Suprapubic skin (tissue), 4 donors: ENCODE results near the gene PGAP6. TPM values are rescaled to one million over a fixed set of nuclear protein-coding genes. Genes with fewer than 3 reads are reported as not detected.
"Not testable (repeated sequence)": the region's sequence is repeated elsewhere in the genome, so short reads cannot be mapped to it uniquely, and the experiment has no call there.

Experiments
- DNase-seq, 2 donors: peaks; one replicate each; pipeline ENCODE4 v3.0.0-alpha.2; 2019; ENCODE audit warnings: low spot score in 2 of 2
- H3K27ac ChIP-seq: fragments of 200-600 bp; sonication (generic); one replicate; pipeline ENCODE4 v1.5.1; 2019
- H3K27me3 ChIP-seq: fragments of 200-600 bp; sonication (generic); one replicate; pipeline ENCODE4 v1.5.1; 2019
- H3K36me3 ChIP-seq: fragments of 200-600 bp; sonication (generic); one replicate; pipeline ENCODE4 v1.5.1; 2019
- H3K4me1 ChIP-seq: fragments of 200-600 bp; sonication (generic); one replicate; pipeline ENCODE4 v1.5.1; 2019
- H3K4me3 ChIP-seq: fragments of 200-600 bp; sonication (generic); one replicate; pipeline ENCODE4 v1.5.1; 2019; ENCODE audit warnings: mild to moderate bottlenecking
- H3K9me3 ChIP-seq: fragments of 200-600 bp; sonication (generic); one replicate; pipeline ENCODE4 v1.5.1; 2019
- EP300 ChIP-seq: sonication (generic); formaldehyde crosslinking; IDR thresholded peaks from one replicate; pipeline ENCODE4 v1.6.1; 2017; ENCODE audit warnings: antibody characterized with exemption
- POLR2A ChIP-seq, 2 donors: fragments of 450-650 bp; IDR thresholded peaks; one replicate each; pipeline ENCODE4 v1.6.1; 2017; ENCODE audit warnings: antibody characterized with exemption in 2 of 2, mild to moderate bottlenecking in 2 of 2, moderate library complexity in 2 of 2
- POLR2AphosphoS5 ChIP-seq, 3 donors: sonication (generic); formaldehyde crosslinking; IDR thresholded peaks; one replicate each; pipeline ENCODE4 v1.6.1; 2017; ENCODE audit warnings: antibody characterized with exemption in 3 of 3
- WGBS: methylation state at CpG from one replicate; pipeline ENCODE4 v1.1.5; 2018; 5-methylcytosine and 5-hydroxymethylcytosine counted together
- total RNA-seq, 4 donors: library from RNA; depleted of rRNA; stranded (reverse); fragments of >200 nt; gene quantifications; one replicate each; pipeline ENCODE4 v1.1.0, GENCODE V29; 2016
- TF ChIP-seq, protein P1 (sequence below), 2 donors: fragments of 200-600 bp in 1 of 2; fragments of 450-650 bp in 1 of 2; sonication (generic) in 1 of 2; IDR thresholded peaks; one replicate each; pipeline ENCODE4 v1.5.1; 2016 to 2019; ENCODE audit warnings: antibody characterized with exemption in 2 of 2, mild to moderate bottlenecking in 1 of 2, moderate library complexity in 1 of 2

PGAP6 gene
- total RNA-seq, 4 donors from 2014 or later: 12.6 to 19.3 (median 15.5) TPM

- Histone ChIP-seq H3K27me3 (no peaks in the 10 kb centered on the region), H3K27ac (peak overlapping the region; percentile 92), H3K4me1 (peaks cover 39% of the 10 kb centered on the region), H3K9me3 (no peaks in the 10 kb centered on the region), H3K4me3 (peak overlapping the region; percentile 80), H3K36me3 (no peaks in the 10 kb centered on the region)
- DNase-seq: no peak
- WGBS: no CpG with 5 or more reads among the region's 63 CpGs
- TF ChIP-seq POLR2A (IDR thresholded peaks at IDR 0.05) (no peak), POLR2AphosphoS5 (IDR thresholded peaks at IDR 0.05) (no peak), EP300 (no peak)
- TF ChIP-seq, protein P1, sequence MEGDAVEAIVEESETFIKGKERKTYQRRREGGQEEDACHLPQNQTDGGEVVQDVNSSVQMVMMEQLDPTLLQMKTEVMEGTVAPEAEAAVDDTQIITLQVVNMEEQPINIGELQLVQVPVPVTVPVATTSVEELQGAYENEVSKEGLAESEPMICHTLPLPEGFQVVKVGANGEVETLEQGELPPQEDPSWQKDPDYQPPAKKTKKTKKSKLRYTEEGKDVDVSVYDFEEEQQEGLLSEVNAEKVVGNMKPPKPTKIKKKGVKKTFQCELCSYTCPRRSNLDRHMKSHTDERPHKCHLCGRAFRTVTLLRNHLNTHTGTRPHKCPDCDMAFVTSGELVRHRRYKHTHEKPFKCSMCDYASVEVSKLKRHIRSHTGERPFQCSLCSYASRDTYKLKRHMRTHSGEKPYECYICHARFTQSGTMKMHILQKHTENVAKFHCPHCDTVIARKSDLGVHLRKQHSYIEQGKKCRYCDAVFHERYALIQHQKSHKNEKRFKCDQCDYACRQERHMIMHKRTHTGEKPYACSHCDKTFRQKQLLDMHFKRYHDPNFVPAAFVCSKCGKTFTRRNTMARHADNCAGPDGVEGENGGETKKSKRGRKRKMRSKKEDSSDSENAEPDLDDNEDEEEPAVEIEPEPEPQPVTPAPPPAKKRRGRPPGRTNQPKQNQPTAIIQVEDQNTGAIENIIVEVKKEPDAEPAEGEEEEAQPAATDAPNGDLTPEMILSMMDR (IDR thresholded peaks at IDR 0.05): no peak
Observed at GRCh38 chr16:425740-426114, 43.9 kb upstream of the PGAP6 start.

GRCh38 chr16:425082-425718, 43.4 kb upstream of the PGAP6 start, which contains the start of gene RAB11FIP3:
RAB11FIP3 (plus strand) TSS chr16:425649; CDS start chr16:426007, 358 bp downstream.
- Histone ChIP-seq H3K27ac (peak within 1 kb of the TSS; percentile 92), H3K36me3 (no peaks in the 10 kb centered on the region), H3K4me1 (peaks cover 39% of the 10 kb centered on the region), H3K9me3 (no peaks in the 10 kb centered on the region), H3K27me3 (no peaks in the 10 kb centered on the region), H3K4me3 (peak within 1 kb of the TSS; percentile 80)
- peak; percentile 88 to 90 for DNase-seq
- TF ChIP-seq, protein P1 (IDR thresholded peaks at IDR 0.05): peak in 1 of 2 donors; percentile 16
- peak in 1 of 2 donors; percentile 46 for TF ChIP-seq POLR2A (IDR thresholded peaks at IDR 0.05)
- TF ChIP-seq EP300: no peak
- TF ChIP-seq POLR2AphosphoS5 (IDR thresholded peaks at IDR 0.05): peak in 1 of 3 donors; percentile 68
- WGBS: 0% methylated on average over 15 of the region's 77 CpGs

- 10% methylated on average over 14 of the region's 31 CpGs for WGBS
- no peaks in the 10 kb centered on the region for H3K9me3 ChIP-seq
- H3K27ac ChIP-seq: peak overlapping the region; percentile 92
- no peaks in the 10 kb centered on the region for H3K36me3 ChIP-seq
- peak in 1 of 2 donors; percentile 78 for DNase-seq
- H3K27me3 ChIP-seq: no peaks in the 10 kb centered on the region
- peak overlapping the region; percentile 80 for H3K4me3 ChIP-seq
- TF ChIP-seq POLR2AphosphoS5 (IDR thresholded peaks at IDR 0.05): no peak
- TF ChIP-seq POLR2A (IDR thresholded peaks at IDR 0.05): no peak
- TF ChIP-seq, protein P1 (IDR thresholded peaks at IDR 0.05): no peak
- no peak for TF ChIP-seq EP300
- peaks cover 39% of the 10 kb centered on the region for H3K4me1 ChIP-seq
Observed at GRCh38 chr16:424623-425081, 42.9 kb upstream of the PGAP6 start.

DNA sequence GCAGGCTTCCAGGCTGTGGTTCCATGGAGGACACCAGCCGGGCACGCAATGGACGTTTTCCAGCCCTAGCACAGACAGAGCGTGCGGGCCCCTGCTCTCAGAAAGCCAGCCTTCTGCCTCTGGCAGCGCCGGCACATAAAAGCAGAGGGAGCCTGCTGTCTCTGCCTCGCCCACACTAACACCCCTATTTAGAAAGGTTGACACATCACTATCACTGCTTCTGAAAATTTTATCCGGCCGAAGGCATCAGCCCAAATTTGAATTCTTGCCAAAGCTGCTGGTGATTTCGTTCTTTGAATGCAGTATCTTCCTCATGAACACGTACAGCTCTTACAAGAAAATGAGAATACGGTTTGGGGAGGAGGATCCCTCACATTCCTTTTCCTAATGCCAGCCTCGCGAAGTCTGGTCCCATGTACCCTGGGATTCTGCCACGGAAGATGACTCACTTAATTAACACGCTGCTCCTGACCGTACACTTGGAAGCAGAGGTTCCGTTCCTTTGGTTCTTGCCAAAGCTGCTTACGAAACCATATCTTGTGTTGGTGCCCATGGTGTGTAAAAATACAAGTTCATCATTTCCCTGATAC, 42.4 kb upstream of the PGAP6 start:
- peaks cover 39% of the 10 kb centered on the region for H3K4me1 ChIP-seq
- H3K36me3 ChIP-seq: no peaks in the 10 kb centered on the region
- peak overlapping the region; percentile 92 for H3K27ac ChIP-seq
- H3K4me3 ChIP-seq: peak overlapping the region; percentile 80
- 15% methylated on average over 17 of the region's 20 CpGs for WGBS
- TF ChIP-seq, protein P1 (IDR thresholded peaks at IDR 0.05): no peak
- TF ChIP-seq POLR2AphosphoS5 (IDR thresholded peaks at IDR 0.05): peak in 2 of 3 donors; percentile 36 to 58
- no peaks in the 10 kb centered on the region for H3K27me3 ChIP-seq
- H3K9me3 ChIP-seq: no peaks in the 10 kb centered on the region
- peak in 1 of 2 donors; percentile 85 for DNase-seq

GRCh38 chr16:422179-422578, 40.4 kb upstream of the PGAP6 start:
- H3K27me3 ChIP-seq, H3K4me3 ChIP-seq, DNase-seq, H3K36me3 ChIP-seq, H3K27ac ChIP-seq, H3K9me3 ChIP-seq: not testable (repeated sequence)
- peaks cover 33% of the 10 kb centered on the region for H3K4me1 ChIP-seq
- WGBS: 94% methylated on average over 13 of the region's 13 CpGs

DNA sequence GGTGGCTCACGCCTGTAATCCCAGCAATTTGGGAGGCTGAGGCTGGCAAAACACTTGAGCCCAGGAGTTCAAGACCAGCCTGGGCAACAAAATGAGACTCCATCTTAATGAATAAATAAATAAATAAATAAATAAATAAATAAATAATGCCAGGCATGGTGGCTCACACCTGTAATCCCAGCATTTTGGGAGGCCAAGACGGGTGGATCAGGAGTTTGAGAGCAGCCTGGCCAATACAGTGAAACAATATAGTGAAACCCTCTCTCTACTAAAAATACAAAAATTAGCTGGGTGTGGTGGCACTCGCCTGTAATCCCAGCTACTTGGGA, 33.4 kb upstream of the PGAP6 start:
- not testable (repeated sequence) for H3K27ac ChIP-seq, DNase-seq, H3K4me1 ChIP-seq, H3K4me3 ChIP-seq, H3K27me3 ChIP-seq, H3K9me3 ChIP-seq
- 98% methylated on average over 3 of the region's 3 CpGs for WGBS
- peaks cover 21% of the 10 kb centered on the region for H3K36me3 ChIP-seq
